SHP77 (cell line): ENCODE measurements around the gene STPG3.
A peak's percentile ranks its signal among the peaks of the same experiment; 100 is the strongest.

Experiments
- DNase-seq, 2 experiments: peaks; one replicate each; lab custom pipeline; 2025; lab: John Stamatoyannopoulos, UW

The STPG3 gene

DNA sequence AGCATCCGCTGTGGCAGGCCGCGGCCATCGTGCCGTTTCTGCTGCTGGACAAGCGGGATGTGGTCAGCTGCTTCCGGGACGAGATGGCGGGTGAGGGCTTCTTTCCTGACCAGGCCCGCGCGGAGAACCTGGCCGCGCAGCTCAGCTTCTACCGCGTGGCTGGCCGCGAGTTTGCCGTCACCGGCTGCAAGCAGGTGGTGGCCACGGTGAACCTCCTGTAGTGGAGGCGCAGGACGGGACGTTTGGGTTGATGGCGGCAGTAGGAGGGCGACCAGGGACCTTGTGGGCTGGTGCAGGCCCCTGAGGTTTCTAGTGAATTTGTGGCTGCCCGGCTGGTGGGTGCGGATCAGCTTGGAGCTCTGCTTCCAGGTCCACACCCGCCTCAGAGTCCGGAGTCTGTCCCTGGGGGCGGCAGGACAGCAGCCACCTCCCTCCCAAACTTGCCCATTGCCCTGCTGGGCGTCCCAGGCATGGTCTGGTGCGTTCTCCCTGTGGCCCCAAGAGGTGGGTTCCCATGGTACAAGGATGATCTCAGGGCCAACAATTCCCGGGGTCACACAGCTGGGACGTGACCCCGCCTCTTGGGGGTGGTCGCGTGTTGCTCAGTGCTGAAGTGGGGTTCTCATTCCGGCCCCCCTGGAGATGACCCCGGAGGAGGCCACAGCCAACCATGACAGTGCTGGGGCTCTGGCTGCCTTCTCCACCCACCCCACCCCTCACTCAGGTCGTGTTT lies 28.8 kb downstream of the STPG3 start:
- DNase-seq: no peak

DNA sequence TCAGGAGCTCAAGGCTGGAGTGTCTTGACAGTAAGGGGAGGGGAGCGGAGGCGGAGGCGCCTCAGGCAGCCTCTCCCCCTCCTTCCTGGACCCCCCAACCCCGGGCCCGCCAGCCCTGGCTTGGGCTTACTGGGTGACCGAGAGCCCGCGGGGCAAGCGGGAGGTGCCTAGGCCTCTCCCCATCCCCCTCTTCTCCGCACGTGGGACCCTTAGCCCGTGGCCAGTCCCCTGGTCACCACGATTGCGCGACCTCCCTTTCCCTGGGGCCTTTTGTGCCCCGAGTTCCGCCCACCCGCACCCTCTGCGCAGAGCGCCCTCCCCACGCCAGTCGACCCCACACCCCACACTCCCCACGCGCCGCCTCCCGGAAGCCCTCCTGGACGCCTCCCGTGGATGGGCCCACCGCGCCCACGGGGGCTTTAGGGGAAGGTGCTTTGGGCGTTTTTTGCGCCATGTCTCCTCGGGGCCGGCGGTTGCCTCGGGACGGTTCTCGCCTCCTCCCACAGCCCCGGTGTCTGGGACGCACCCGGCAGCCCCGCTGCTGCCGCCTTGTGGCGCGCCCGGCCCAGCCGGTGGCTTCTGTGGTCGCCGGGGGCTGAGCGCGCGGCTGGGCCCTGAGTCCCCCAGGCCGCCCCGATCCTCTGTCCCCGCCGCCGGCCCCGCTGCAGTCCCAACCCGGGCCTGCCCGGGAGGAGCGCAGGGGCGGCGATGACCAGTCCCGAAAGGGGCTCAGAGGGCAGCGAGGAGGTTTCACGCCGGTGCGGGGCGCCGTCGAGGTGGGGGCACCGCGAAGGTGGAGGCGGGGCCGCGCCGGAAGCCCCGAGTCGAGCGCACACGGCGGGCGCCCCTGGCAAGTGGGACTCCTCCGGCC lies 29.6 kb downstream of the STPG3 start:
- DNase-seq: no peak

DNA sequence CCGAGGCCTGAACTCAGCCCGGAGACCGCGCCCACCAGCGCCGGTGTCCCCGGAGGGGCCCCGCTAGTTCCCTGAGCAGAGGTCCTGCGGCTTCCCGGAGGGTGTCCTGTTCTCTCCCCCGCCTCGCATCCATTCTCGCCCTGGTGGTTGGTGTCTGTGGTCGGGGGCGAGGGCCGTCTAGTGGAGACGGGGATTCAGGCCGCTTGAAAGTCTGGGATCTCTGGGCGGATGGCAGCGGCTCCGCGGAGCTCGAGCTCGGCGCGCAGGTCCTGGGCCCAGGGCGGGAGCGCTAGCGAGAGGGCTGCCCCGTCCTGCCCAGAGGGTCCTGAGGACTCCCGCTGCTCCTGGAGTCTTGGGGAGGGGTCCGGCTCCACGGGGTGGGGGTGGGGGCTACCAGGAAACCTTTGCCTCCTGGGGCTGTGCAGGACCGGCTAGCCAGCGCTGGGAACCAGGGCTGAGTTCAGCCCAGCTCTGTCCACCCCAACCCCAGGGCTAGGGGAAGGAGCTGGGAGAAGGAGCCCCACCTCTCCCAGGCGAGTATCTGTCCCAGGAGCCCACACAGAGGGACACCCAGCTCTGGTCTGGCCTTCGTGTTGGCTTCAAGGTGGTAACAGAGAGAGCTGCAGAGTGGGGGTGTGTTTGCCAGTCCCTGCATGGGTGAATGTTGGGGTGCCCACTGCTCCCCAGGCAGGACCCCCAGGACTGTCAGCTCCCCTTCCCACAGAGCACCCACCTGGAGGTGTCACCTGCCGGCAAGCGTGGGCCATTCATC lies 30.4 kb downstream of the STPG3 start:
- no peak for DNase-seq

DNA sequence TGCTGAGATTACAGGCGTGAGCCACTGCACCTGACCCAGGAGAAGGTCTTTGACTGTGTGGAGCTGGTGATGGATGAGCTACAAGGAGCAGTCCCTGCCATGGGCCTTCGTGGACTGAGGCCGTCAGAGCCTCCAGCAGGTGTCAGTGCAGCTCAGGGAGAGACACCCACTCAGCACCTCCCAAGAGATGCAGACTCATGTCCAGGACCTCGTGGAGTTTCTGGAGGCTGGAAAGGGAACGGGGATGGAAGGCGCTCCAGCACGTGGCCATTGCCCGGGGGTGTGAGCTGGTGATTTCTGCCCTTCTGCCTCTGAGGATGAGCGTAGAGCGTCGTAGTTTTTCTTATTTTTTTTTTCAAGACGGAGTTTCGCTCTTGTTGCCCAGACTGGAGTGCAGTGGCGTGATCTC lies 35.9 kb downstream of the STPG3 start:
- peak; percentile 72 to 82 for DNase-seq

DNA sequence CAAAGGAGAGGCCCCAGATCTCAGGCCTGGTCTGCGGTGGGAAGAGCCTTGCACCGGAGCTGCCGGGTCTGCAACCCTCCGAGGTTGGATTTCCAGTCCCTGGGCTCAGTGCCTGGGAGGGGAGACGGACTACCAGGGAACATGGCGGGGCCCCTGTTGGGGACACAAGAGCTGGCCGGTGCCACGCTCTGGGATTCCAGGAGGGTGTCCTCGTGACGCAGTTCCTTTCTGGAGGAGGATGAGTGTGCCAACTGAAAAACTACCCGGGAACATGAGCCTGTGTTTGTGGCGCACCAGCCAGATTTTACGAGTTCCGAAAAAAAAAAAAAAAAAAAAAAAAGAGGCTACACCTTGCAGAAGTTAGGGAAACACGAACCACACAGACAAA lies 42.0 kb downstream of the STPG3 start:
- no peak for DNase-seq

DNA sequence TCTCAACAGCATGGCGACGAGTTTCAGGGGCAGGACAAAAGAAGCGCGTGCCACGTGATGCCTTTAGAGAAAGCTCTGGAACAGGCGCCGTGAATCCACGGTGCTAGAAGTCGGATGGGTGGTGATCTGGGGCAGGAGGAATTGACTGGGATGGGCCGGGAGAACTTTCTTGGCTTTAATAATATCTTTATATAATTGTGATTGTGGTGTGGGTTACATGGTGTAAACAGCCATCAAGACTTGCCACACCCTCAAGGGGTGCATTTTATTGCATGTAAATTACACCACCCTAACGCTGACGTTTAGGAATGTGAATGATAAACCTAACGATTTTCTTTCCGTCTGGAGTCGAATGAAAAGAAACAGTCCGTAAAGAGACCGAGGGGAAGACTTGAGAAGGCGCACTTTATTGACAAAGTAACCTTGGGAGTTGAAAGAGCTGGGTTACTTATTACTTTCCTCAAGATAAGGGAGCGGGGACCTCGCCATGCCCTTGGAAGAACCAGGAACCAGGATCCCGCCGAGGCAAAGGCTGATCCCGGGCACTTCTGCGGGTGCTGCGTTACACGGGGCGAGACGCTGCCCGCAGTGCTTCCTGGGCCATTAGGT lies 42.5 kb downstream of the STPG3 start:
- DNase-seq: no peak

DNA sequence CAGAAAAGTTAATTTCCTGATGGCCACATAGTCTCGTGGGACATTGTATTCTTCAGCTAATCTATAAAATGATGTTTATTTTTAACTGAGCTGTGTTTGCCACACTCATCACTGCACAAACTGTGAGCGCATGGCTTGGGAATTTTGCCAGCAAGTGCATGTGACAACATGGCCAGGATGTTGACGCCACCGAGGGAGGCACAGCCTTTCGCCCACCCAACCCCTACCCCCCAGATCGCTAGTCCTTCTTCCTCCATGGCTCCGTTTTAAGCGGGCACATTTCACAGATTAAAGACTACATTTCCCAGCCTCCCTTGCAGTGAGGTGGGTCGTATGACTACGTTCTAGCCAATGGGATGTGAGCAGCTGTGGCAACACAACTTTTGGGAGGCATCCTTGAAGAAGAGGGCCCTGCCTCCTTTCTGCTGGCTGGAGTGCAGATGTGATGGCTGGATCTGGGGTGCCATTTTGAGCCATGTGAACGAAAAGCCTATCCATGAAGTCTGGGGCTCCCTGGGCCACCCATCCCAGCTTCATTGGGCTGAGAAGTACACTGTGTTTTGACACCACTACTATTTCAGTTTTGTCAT lies 43.1 kb downstream of the STPG3 start:
- DNase-seq: peak; percentile 66 to 78

DNA sequence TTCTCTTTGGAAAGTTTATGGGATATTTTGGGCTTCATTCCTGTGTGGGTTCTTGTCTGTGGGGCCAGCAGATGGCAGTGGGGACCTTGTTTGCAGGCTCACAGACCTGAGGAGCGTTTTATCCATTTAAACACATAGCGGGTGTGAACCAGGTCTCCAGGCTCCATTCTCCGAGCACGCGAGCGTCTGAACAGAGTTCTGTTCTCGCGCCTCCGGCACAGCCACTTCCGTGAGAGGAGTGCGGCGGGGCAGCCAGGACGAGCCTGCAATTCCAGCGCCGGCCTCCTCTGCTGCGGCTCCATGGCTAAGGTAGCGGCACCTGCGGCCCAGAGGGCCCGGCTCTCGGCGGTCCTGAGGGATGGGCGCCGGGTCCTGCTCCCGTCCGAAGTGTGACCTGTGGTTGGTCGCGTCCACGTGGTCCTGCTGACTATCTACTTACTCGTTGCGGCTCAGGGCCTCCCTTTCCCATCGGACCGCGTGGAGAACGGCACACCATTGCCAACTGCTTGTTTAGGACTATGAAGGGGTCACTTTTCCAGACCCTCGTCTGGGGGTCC lies 43.7 kb downstream of the STPG3 start:
- DNase-seq: no peak

DNA sequence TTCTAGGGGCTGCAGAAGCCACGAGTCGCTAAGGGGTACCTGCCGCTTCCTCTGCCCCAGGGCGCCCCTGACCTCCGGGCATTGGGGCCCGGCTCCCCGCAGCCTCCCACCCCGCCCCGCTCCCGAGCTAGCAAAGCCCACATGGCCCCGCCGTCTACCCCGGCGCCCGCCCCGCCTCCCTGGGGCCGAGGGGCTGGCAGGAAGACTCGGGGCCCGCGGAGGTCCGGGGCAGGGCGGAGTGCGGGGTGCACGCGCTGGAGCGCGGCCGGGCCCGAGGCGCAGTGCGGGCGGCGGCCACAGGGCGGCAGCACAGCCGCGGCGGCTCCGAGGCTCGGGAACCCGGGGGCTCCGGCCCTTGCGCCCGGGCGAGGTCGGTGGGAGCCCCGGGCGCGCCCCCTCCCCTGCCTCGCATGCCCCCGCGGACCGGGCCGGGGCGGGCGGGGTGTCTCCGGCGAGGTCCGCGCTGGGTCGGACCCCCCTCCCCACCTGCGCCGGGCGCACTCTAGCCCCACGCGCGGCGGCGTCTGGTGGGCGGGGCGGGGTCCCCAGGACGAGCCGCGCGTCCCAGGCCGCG lies 44.2 kb downstream of the STPG3 start:
- no peak for DNase-seq

DNA sequence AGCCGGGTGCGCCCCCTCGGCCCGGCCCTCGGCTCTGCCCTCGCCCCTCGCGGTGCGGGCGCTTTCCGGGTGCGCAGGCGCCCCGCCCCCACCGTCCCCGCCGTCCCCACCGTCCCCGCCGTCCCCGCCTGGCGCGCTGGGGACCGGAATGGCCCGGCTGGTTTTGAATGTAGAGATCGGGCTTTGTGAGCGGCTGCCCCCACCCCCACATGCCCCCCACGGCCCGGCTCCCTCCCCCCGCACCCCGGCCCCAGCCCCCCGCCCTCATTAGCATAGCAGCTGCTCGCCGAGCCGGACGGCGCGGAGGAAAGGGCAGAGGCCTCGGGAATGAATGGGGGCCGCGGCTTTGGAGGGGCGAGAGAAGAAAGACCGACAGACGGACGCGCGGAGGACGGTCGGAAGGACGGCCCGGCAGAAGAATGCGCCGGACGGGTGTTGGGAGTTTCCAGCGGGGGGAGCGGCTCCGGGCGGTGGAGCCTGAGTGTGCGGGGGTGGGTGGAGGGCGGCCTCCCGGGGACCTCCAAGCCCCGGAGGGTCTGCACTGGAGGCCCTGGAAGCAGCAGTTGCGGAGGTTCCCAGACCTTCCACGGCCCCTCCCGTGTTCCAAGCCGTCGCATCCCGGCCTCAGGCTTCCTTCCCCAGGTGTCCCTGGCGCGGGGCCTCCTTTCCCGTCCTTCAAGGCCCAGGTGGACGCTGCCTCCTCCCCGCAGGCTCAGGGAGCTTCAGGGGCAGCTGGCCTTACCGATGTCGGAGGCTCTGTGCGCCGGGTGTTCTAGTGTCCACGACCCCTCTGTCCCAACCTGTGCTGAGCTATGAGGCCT lies 45.0 kb downstream of the STPG3 start:
- DNase-seq: peak in 1 of 2 experiments; percentile 31

DNA sequence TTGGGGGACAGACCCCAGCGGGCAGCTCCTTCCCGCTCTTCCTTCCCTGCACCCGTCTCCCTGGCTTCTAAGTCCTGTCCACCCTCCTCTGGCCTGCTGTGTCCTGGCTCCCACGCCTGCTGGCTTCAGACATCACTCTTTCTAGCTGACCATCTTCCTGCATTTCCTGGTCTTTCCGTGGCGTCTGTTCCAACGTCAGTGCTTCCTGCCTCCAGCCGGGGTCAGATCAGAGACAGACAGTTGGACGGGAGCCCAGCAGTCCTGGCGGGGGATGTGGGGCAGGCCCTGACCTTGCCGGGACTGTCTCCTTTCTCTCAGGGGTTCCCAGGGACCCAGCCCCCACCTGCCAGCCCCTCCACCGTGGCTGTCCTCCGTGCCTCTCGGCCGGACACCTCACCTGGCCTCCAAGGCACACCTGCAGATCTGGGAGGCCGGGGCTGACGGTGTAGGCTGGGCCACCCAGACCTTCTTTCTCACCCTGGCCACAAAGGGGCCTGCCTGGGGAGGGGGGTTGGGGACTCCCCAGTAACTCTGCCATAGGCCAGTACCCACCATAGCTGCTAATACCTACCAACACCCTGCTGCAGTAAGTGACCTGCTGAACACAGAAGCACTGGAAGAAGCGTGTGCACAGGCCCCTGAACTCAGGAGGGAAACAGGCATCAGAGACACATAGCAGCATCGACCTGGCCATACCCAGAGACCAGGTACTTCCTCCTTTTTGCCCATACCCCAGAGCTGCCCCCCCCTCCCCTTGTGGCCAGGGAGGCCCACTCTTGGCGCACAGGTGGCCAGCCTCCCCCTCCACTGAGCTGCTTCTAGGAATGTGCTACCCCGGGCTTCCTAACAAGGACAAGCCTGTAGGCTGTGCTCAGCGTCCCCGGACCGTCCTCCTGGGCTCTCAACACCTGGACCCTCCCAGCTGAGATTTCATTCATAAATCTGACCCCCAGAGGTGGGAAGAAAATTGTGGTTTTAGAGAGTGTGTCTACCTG lies 45.9 kb downstream of the STPG3 start:
- DNase-seq: peak; percentile 33 to 40

DNA sequence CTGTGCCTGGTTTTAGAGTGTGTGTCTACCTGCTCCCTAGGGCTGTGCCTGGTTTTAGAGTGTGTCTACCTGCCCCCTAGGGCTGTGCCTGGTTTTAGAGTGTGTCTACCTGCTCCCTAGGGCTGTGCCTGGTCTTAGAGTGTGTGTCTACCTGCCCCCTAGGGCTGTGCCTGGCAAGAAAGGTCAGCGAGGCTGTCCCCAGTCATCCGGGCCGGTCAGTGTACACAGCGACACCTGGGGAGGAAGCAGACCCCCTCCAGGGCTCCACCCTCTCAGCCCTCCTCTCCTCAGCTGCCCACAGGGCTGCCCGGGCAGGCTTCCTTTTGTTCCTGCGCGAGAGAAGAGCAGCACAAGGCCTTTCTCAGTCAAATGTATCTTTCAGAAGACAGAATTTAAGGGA lies 46.9 kb downstream of the STPG3 start:
- DNase-seq: no peak

DNA sequence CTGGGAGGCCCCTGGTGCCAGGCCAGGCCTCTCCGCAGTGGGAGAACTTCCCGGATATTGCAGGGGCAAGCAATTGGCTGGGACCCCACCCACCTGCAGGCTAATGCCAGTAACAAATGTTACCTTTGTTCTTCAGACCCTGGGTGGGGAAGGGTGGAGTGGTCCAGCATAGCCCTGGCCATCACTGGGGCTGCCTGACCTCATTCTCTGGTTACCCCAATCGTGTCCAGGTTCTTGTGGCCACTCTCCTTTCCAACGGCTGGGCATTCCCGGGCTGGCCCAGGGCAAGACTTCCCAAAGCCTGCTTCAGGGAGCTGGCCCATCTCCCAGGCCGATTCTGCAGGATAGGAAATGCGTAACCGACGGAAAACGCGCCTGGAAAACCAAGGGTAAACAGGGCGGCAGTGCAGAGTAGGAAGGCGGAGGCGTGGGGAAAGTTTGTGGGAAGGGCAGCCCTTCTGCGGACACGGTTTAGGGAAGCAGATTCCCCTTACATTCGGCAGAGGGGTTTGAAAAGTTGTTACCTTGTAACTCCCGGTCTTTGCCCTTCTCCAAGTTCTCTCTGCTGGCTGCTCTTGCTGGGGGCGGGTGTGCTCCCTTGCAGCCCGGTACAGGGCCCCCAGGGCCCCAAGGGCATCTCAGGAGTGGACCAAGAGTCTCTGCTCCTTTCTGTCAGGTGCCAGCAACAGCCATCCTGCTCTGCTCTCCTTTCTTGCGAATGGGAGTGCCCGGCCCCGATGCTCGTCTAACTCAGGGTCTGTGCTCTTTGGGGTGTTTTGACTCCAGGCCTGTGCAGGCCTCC lies 47.5 kb downstream of the STPG3 start:
- no peak for DNase-seq

DNA sequence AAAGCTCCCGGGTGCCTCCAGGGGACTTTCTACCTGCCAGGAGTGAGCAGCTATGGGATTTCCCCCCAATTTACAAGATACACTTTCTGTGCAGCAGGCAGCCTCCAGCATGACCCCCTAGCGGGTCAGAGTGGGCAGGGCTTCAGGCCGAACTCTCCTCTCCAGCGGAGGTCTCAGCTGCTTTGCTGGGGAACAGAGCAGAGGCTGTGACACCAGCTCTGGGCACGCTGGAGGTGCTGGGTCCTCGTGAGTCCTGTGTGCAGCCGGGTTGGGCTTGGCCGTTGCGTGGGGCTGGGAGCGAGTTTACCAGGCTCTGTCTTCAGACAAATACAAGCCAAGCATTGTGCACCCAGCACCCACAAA lies 48.1 kb downstream of the STPG3 start:
- no peak for DNase-seq

DNA sequence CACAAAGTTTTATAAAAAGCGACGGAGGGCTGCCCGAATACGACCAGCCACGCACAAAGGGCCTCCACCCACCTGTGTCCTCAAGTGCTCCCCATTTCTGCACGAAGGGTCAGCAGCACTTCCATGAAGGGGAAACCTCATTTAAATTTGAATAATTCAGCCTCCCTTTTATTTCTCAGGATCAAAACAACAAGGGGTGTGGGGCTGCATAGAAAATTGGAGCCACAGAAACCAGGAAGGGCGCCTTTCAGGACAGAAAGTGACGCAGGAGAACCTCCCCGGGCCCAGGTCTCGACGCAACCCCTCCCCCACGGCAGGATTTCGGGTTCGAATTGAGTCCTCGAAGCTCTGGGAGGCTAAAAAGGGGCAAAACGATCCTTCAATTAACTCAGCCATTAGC lies 48.9 kb downstream of the STPG3 start:
- no peak for DNase-seq

DNA sequence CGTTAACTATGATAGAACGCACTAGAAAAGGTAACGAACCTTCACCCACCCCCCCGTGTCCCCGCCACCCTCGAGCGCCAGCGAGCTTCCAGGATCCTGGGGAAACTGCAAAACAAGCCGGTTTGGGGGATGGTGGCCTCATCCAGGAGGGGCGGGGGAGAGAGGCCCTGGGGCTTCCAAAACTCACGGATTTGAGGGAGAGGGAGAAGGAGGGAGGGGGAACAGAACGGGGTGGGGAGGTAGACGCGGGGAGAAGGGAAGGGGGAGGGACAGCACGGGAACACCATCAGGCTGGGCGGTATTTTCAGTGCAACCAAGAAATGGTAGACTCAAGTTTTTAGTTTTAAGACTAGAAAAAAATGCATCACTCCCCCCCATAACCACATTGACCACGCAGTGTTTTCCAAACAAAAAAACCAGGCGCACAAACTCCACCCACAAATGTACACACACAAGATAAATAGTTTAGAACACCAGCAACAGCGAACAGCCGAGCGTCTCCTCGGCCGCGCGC lies 49.5 kb downstream of the STPG3 start:
- peak in 1 of 2 experiments; percentile 29 for DNase-seq

DNA sequence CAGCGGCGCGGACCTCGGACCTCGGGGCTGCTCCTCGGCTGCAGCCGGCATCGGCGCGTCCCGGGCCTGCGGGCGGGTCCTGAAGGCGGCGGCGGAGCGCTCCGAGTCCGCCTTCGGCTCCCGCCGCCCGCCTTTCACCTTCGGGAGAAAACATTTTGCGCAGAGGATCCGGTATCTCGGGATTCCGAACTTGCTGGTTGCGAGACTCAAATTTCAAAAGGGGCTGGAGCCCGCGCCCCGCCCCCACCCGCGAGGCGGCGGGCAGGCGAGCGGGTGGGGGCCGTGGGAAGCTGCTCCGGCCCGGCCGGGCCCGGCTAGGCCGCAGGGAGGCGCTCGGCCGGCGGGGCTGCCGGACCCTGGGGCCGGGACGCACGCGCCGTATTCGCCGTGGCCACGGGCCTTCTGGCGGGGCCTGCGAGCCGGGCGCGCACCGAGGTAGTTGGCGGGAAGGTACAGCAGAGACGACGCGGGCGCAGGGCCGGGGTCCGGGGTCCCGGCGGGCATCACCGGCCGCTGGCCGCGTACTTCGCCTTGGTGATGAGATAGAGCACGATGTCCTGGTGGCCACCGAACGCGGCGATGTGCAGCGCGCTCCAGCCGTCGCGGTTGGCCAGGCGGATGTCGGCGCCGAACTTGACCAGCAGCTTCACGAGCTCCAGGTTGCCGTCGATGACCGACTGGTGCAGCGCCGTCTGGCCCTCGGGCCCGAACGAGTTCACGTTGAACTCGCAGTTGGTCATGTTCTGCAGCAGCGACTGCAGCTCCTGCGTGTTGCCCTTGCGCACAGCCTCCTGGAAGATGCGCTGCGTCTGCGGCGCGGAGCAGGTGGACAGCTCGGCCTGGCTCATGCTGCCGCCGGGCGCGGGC lies 50.2 kb downstream of the STPG3 start:
- DNase-seq: peak in 1 of 2 experiments; percentile 39
